ENCODE measurements around the gene EXOC6B. TPM values are rescaled to one million over a fixed set of nuclear protein-coding genes. Genes with fewer than 3 reads are reported as not detected.

The EXOC6B gene
- total RNA-seq, 1 donor from 2014 or later: 13.8 TPM

DNA sequence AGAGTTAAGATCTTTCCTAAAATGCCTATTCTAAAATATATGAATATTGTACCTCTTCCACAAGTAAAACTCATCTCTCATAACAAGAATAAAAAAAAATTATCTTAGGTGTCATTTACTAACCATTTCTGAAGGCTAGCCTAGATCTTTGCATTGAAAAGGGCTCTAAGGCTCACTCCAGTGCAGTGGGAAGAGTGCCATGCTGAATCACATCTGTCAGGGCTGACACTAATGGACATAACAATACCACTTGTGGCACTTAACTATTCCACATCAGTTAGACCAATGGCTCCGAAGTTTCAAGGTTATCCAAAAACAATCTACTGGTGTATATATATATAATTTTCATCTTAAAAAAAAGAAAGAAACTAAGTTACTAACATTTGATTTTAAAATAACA is 130.2 kb downstream of the EXOC6B start:
- ChIA-PET CTCF (no interaction called here), POLR2A (no interaction called here)
- H3K27ac Mint-ChIP-seq: no peak overlapping the region
- DNase-seq (no peak), ATAC-seq (ENCODE audit: low read depth) (no peak)
- intact Hi-C loops (cut with micrococcal nuclease): no loop called here
- TF ChIP-seq, protein P1, sequence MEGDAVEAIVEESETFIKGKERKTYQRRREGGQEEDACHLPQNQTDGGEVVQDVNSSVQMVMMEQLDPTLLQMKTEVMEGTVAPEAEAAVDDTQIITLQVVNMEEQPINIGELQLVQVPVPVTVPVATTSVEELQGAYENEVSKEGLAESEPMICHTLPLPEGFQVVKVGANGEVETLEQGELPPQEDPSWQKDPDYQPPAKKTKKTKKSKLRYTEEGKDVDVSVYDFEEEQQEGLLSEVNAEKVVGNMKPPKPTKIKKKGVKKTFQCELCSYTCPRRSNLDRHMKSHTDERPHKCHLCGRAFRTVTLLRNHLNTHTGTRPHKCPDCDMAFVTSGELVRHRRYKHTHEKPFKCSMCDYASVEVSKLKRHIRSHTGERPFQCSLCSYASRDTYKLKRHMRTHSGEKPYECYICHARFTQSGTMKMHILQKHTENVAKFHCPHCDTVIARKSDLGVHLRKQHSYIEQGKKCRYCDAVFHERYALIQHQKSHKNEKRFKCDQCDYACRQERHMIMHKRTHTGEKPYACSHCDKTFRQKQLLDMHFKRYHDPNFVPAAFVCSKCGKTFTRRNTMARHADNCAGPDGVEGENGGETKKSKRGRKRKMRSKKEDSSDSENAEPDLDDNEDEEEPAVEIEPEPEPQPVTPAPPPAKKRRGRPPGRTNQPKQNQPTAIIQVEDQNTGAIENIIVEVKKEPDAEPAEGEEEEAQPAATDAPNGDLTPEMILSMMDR (IDR thresholded peaks at IDR 0.05): no peak
- no peaks in the 10 kb centered on the region for H3K4me1 Mint-ChIP-seq
- no peak overlapping the region for H3K4me3 Mint-ChIP-seq
- H3K9me3 Mint-ChIP-seq: no peaks in the 10 kb centered on the region
- peaks cover 7% of the 10 kb centered on the region for H3K36me3 Mint-ChIP-seq (ENCODE audit: low read depth)
- no peaks in the 10 kb centered on the region for H3K27me3 Mint-ChIP-seq

DNA sequence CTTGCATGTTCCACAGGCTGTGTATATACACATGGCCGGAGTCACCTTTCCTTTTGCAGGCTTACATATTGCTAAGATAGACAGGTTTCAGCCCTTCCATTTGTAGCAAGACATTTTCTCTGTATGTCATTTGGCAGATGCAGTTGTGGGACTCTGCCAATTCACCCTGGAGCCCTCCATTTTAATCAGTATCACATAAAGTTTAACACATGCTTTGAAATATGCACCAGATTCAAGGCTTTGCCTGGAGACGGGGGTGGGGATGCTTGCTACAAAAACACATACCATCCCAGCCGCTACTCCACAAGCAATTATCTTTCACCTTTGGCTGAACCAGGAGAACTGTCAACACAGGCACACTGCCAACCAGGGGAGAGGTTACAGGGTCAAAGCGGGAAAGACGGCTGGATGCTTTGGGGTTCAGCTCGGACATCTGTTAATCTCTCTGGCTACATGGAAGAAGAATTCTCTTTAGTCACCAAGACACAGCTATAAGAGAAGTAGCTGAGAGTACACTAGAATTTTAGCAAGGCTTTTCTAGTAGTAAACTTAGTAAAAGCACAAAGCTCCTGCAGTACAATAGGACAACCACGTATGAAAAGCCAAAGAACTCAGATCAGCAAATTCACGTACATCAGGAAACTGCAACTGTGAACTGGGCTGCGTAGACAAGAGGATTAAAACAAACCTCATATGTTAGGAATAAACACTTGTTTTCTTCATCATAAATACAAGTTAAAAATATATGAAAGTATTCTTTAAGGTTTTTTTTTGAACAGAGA is 130.9 kb downstream of the EXOC6B start:
- H3K27me3 Mint-ChIP-seq: no peaks in the 10 kb centered on the region
- DNase-seq (no peak), ATAC-seq (ENCODE audit: low read depth) (no peak)
- H3K4me3 Mint-ChIP-seq: no peak overlapping the region
- H3K27ac Mint-ChIP-seq: no peak overlapping the region
- no peaks in the 10 kb centered on the region for H3K4me1 Mint-ChIP-seq
- peaks cover 7% of the 10 kb centered on the region for H3K36me3 Mint-ChIP-seq (ENCODE audit: low read depth)
- no peaks in the 10 kb centered on the region for H3K9me3 Mint-ChIP-seq
- intact Hi-C loops (cut with micrococcal nuclease): no loop called here
- POLR2A ChIA-PET: no interaction called here
- TF ChIP-seq, protein P1 (IDR thresholded peaks at IDR 0.05): no peak
- CTCF ChIA-PET: no interaction called here

DNA sequence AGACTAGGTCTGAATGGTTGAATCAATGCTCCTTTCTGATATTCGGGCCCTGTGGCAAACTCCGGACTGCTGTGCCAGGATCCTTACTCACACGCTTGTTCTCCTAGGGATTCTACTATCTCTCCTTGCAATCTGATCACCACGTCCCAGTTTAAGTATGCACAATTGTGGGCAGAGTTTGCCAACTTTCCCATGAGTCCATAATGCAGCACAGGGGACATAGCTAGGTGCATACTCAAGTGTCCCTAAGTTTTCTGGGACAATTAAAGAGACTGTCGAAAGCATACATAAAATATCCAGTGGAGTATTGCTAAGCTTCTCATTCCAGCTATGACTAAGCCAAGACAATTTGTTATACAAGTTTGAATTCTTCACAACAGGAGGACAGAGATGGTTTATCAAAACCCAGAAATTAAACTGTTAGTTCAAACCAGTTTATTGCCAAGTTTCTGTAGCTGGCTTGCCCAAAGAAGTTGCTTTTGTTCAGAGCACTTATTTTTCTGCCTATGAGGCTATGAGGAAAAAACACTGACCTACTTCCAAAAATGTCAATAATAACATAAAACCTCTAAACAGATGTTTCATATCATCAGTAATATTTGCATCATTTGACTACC is 136.1 kb downstream of the EXOC6B start:
- no peak for ATAC-seq (ENCODE audit: low read depth)
- DNase-seq: no peak
- Mint-ChIP-seq H3K4me3 (no peak overlapping the region), H3K27ac (no peak overlapping the region), H3K36me3 (ENCODE audit: low read depth) (peaks cover 3% of the 10 kb centered on the region), H3K9me3 (no peaks in the 10 kb centered on the region), H3K27me3 (no peaks in the 10 kb centered on the region), H3K4me1 (no peaks in the 10 kb centered on the region)
- TF ChIP-seq, protein P1 (IDR thresholded peaks at IDR 0.05): no peak
- ChIA-PET CTCF (no interaction called here), POLR2A (no interaction called here)
- intact Hi-C loops (cut with micrococcal nuclease): no loop called here

DNA sequence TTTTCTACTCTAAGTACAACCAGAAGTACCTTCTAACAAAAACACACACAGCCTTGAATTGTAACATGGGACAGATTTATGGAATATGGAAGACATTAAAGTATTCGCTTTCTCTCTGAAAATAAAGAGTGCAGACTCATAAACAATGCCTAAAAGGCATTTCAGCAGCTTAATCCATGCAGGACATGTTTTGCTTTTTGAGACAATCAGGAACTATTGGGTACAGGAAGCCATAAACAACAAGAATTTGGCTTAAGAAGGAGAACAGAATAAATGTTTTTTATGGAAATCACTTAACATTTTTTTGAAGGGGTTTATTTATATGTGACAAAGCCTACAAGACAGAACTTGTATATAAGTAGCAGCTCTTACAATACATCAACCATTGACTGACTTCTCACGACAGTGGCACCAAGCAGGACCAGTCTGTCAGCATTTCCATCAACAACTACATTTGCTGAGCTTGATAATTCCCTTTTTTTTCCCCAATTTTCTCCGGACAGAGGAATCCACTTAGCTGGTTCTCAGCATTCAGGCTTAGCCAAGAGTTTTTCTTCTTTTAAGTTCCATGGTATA is 140.1 kb downstream of the EXOC6B start:
- DNase-seq (no peak), ATAC-seq (ENCODE audit: low read depth) (no peak)
- no peak overlapping the region for H3K27ac Mint-ChIP-seq
- CTCF ChIA-PET: no interaction called here
- no peaks in the 10 kb centered on the region for H3K4me1 Mint-ChIP-seq
- no peaks in the 10 kb centered on the region for H3K27me3 Mint-ChIP-seq
- TF ChIP-seq, protein P1 (IDR thresholded peaks at IDR 0.05): no peak
- peaks cover 4% of the 10 kb centered on the region for H3K36me3 Mint-ChIP-seq (ENCODE audit: low read depth)
- POLR2A ChIA-PET: no interaction called here
- H3K4me3 Mint-ChIP-seq: no peak overlapping the region
- intact Hi-C loops (cut with micrococcal nuclease): no loop called here
- H3K9me3 Mint-ChIP-seq: no peaks in the 10 kb centered on the region

DNA sequence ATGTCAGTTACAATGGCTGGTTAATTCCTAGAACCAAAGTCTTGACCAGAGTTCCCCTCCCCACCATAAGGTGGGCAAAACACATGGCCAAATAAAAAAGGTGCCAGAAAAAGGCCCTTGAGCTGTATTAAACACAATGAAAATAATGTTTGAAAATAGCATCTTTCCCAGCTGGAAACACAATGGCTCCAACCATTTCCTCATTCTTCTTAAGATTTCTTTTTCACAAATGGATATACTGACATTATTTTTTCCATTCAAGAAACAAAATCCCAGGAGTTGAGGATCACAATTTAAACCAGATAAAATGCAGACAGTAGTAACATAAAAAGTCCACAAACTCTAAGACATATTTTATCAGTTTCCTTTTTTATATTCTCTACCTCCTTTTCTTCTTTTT is 143.8 kb downstream of the EXOC6B start:
- TF ChIP-seq, protein P1 (IDR thresholded peaks at IDR 0.05): no peak
- no peaks in the 10 kb centered on the region for H3K27me3 Mint-ChIP-seq
- H3K4me3 Mint-ChIP-seq: no peak overlapping the region
- no peaks in the 10 kb centered on the region for H3K4me1 Mint-ChIP-seq
- H3K9me3 Mint-ChIP-seq: no peaks in the 10 kb centered on the region
- H3K27ac Mint-ChIP-seq: no peak overlapping the region
- intact Hi-C loops (cut with micrococcal nuclease): no loop called here
- ATAC-seq (ENCODE audit: low read depth) (no peak), DNase-seq (no peak)
- H3K36me3 Mint-ChIP-seq (ENCODE audit: low read depth): peaks cover 4% of the 10 kb centered on the region
- CTCF ChIA-PET: no interaction called here
- POLR2A ChIA-PET: no interaction called here

Data from activated B cell treated with CpG ODN at 0.5 μM for 24 hours (primary cell).